ENCODE measurements around the gene RPS16.

- TF ChIP-seq CTCF (IDR thresholded peaks at IDR 0.05) = no peak
- peak in 1 of 2 donors; percentile 55 for TF ChIP-seq POLR2A (IDR thresholded peaks at IDR 0.05)
These were observed 33.1 kb downstream of the RPS16 start for GRCh38 chr19:39402346-39403300.
